WERI-Rb-1 (cell line): ENCODE data around the gene CCDC88B.

ENCODE experiments used
- DNase-seq: peaks from one replicate; pipeline ENCODE4 v3.0.0-alpha.2; 2020
- H3K27ac ChIP-seq: fragments of 250-450 bp; sonication (Bioruptor Pico); 2 replicates; pipeline ENCODE4 v1.5.1; 2020; ENCODE audit warnings: mild to moderate bottlenecking, moderate library complexity
- H3K27me3 ChIP-seq: fragments of 250-450 bp; sonication (Bioruptor Pico); 2 replicates; pipeline ENCODE4 v1.5.1; 2021; ENCODE audit warnings: mild to moderate bottlenecking, low read depth, moderate library complexity; ENCODE audit not compliant: insufficient read depth, severe bottlenecking
- H3K36me3 ChIP-seq: fragments of 250-450 bp; sonication (Bioruptor Pico); 2 replicates; pipeline ENCODE4 v1.5.1; 2020; ENCODE audit warnings: mild to moderate bottlenecking, moderate library complexity
- H3K4me3 ChIP-seq: 2 replicates; pipeline ENCODE4 v1.5.1; 2011; ENCODE audit warnings: low read depth, mild to moderate bottlenecking, control low read depth, low read length
- H3K9me3 ChIP-seq: fragments of 250-450 bp; sonication (Bioruptor Pico); 2 replicates; pipeline ENCODE4 v1.5.1; 2021; ENCODE audit warnings: mild to moderate bottlenecking, moderate library complexity; ENCODE audit not compliant: severe bottlenecking
- TF ChIP-seq, protein P1 (sequence below): IDR thresholded peaks from 2 replicates; pipeline ENCODE4 v1.5.1; 2011; ENCODE audit warnings: low read depth, mild to moderate bottlenecking, control low read depth, inconsistent platforms, low read length

The CCDC88B gene

DNA sequence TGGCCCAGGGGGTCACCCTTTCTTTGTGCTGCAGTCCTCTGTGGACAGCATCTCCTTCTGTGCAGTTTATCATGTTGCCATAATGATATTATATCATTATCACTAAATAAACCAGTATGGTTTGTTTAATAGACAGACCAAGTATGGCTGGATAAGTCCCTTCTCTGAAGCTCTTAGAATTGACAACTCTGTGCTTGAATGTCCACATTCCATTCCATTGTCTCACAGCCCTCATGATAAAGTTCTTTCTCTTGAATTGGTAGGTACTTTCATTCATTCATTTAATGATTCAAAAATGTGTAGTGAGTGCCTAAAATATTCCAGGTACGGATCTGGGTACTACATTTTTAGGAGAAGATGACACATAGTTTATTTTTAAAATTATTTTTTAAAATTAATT, 26.7 kb downstream of the CCDC88B start:
- no peak overlapping the region for H3K27ac ChIP-seq
- peaks cover 41% of the 10 kb centered on the region for H3K36me3 ChIP-seq
- no peaks in the 10 kb centered on the region for H3K27me3 ChIP-seq
- TF ChIP-seq, protein P1, sequence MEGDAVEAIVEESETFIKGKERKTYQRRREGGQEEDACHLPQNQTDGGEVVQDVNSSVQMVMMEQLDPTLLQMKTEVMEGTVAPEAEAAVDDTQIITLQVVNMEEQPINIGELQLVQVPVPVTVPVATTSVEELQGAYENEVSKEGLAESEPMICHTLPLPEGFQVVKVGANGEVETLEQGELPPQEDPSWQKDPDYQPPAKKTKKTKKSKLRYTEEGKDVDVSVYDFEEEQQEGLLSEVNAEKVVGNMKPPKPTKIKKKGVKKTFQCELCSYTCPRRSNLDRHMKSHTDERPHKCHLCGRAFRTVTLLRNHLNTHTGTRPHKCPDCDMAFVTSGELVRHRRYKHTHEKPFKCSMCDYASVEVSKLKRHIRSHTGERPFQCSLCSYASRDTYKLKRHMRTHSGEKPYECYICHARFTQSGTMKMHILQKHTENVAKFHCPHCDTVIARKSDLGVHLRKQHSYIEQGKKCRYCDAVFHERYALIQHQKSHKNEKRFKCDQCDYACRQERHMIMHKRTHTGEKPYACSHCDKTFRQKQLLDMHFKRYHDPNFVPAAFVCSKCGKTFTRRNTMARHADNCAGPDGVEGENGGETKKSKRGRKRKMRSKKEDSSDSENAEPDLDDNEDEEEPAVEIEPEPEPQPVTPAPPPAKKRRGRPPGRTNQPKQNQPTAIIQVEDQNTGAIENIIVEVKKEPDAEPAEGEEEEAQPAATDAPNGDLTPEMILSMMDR = no peak
- H3K9me3 ChIP-seq = no peaks in the 10 kb centered on the region
- DNase-seq = no peak
- no peak overlapping the region for H3K4me3 ChIP-seq

DNA sequence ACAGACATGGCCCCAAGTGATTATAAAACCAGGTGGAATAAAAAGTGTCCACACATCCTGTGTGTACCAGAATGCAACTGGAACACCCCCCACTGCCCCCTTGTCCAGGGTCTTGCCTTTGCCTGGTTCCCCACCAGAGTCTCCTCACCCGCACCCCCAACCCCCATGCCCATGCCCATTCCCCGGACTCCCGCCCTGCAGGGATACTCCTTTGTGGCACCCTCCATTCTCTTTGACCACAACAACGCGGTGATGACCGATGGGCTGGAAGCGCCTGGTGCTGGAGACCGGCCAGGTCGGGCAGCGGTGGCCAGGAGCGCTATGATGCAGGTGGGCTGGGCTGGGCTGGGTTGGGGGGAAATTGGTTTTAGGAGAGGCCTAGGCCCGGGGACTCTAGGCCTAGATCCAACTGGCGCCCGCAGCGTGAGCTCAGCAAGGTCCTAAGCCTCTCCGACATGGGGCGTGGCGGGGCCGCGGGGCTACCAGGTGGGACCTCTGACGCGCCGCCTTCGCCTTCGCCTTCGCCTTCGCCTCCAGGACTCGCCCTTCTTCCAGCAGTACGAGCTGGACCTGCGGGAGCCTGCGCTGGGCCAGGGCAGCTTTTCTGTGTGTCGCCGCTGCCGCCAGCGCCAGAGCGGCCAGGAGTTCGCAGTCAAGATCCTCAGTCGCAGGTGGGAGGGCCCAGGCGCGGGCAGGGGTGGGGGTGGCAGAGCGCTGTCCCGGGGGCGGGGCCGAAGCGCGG, 28.1 kb downstream of the CCDC88B start:
- Histone ChIP-seq H3K36me3 (peaks cover 30% of the 10 kb centered on the region), H3K27me3 (no peaks in the 10 kb centered on the region), H3K4me3 (no peak overlapping the region), H3K9me3 (no peaks in the 10 kb centered on the region), H3K27ac (no peak overlapping the region)
- no peak for DNase-seq
- TF ChIP-seq, protein P1 = no peak

DNA sequence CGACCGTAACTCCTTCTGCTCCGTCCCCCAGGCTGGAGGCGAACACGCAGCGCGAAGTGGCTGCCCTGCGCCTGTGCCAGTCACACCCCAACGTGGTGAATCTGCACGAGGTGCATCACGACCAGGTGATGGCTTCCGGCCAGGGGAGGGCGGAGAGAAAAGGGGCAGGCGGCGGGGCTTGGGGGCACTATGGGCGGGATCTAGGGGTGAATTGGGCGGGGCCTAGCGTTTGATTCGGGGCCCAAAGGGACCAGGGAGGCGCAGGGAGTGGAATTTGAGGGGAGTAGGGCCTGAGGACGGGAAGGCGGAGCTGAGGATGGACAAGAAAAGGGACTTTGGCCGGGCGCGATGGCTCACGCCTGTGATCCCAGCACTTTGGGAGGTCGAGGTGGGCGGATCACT, 28.7 kb downstream of the CCDC88B start:
- TF ChIP-seq, protein P1 = no peak
- Histone ChIP-seq H3K4me3 (no peak overlapping the region), H3K9me3 (no peaks in the 10 kb centered on the region), H3K27ac (no peak overlapping the region), H3K27me3 (no peaks in the 10 kb centered on the region), H3K36me3 (peaks cover 27% of the 10 kb centered on the region)
- no peak for DNase-seq

DNA sequence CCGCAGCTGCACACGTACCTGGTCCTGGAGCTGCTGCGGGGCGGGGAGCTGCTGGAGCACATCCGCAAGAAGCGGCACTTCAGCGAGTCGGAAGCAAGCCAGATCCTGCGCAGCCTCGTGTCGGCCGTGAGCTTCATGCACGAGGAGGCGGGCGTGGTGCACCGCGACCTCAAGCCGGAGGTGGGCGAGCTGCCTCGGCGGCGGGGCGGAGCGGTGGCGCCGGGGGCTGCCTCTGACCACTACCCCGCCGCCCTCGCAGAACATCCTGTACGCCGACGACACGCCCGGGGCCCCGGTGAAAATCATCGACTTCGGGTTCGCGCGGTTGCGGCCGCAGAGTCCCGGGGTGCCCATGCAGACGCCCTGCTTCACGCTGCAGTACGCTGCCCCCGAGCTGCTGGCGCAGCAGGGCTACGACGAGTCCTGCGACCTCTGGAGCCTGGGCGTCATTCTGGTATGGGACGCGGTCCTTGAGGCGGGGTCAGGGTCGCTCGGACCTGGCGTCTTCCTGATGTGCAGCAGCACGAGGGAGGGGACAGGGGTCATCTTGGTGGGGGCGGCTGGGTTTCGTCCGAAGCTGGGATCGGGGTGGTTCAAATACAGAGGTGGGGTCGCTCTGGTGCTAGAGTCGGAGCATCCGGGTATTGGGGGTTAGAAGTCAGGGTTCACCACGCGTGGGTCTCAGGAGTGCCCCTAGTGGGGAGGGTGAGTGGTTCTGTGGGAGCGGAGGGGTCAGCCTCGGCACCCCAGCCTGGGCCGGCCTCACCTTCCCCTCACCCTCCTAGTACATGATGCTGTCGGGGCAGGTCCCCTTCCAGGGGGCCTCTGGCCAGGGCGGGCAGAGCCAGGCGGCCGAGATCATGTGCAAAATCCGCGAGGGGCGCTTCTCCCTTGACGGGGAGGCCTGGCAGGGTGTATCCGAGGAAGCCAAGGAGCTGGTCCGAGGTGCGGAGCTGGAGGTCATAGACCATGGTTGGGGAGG, 29.7 kb downstream of the CCDC88B start:
- H3K9me3 ChIP-seq = no peaks in the 10 kb centered on the region
- peaks cover 26% of the 10 kb centered on the region for H3K36me3 ChIP-seq
- DNase-seq = no peak
- H3K4me3 ChIP-seq = no peak overlapping the region
- no peaks in the 10 kb centered on the region for H3K27me3 ChIP-seq
- H3K27ac ChIP-seq = no peak overlapping the region
- TF ChIP-seq, protein P1 = peak; percentile 16; the same call in 1 of the 2 replicates

DNA sequence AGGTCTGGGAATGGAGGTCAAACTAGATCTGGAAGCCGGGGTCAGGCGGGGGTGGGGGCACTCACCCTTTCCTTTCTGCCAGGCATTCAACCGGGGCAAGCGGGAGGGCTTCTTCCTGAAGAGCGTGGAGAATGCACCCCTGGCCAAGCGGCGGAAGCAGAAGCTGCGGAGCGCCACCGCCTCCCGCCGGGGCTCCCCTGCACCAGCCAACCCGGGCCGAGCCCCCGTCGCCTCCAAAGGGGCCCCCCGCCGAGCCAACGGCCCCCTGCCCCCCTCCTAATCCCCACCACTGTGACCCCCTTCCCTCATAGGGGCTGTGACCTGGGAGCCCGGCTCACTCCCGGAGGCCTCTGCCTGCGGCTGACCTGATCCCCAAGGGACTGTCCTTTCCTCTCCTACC, 31.2 kb downstream of the CCDC88B start:
- TF ChIP-seq, protein P1 = no peak
- Histone ChIP-seq H3K27me3 (no peaks in the 10 kb centered on the region), H3K27ac (no peak overlapping the region)

More for the DNA sequence above, 31.2 kb downstream of the CCDC88B start:
- Histone ChIP-seq H3K36me3 (peaks cover 19% of the 10 kb centered on the region), H3K9me3 (no peaks in the 10 kb centered on the region), H3K4me3 (no peak overlapping the region)
- DNase-seq = no peak
